ENCODE results near the gene NPDC1.
A peak's percentile ranks its signal among the peaks of the same experiment; 100 is the strongest.

Gene NPDC1

DNA sequence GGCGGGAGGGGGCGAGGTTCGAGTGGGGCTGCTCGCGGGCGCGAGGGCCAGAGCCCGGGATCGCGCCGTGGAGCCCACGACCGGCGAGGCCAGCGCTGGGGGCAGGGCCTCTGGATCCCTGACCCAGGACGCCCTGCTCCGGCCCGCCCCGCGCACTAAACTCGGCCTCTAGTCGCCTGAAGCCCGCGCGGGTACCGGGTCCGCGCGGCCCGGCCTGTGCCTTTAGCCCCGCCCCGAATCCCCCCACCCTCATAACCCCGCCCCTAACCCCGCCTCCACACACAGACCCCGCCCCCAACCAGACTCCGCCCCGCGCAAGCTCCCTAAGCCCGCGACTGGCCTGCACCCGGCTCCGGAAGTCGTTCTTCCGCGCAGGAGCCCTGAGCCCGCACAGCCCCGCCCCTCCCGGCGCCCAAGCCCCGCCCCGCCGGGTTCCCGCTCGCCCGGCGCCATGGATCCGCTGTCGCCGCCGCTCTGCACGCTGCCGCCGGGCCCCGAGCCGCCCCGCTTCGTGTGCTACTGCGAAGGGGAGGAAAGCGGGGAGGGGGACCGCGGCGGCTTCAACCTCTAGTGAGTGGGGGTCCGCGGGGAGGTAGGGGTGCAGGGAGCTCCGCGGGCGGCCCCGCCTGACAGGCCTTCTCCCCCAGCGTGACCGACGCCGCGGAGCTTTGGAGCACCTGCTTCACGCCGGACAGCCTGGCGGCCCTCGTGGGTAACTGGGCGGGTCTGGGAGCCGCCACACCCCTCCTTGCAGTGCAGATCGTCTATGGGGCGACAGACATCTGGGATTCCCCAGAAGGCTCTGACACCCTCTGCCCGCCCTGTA lies 53.8 kb downstream of the NPDC1 start, which contains the start of gene PAXX:
TSS of gene PAXX (plus strand) at position 430 of the 826 bp plus-strand sequence. CDS start at position 452, 22 bp downstream.
- Histone ChIP-seq H3K36me3 (ENCODE audit: insufficient read depth, low read length) (peaks cover 5% of the 10 kb centered on the region; the same call in 1 of the 2 replicates), H3K27ac (peak within 1 kb of the TSS; percentile 60; the same call in 1 of the 2 replicates), H3K9ac (ENCODE audit: insufficient read length) (peak within 1 kb of the TSS; percentile 91), H3K4me3 (peak within 1 kb of the TSS; percentile 97), H3K9me3 (ENCODE audit: low read depth, low read length) (no peaks in the 10 kb centered on the region)
- DNase-seq (ENCODE audit: low read depth, low spot score), result peak; percentile 20
- no peak for TF ChIP-seq FOXP2 (optimal IDR thresholded peaks at IDR 0.05; ENCODE audit: control extremely low read depth, extremely low read length, insufficient read depth)
- peak; percentile 75; the same call in 1 of the 2 replicates for TF ChIP-seq POLR2AphosphoS5 (IDR thresholded peaks at IDR 0.05; ENCODE audit: borderline replicate concordance, low read depth, low read length)
- no peak for TF ChIP-seq EZH2 (IDR thresholded peaks at IDR 0.05)

DNA sequence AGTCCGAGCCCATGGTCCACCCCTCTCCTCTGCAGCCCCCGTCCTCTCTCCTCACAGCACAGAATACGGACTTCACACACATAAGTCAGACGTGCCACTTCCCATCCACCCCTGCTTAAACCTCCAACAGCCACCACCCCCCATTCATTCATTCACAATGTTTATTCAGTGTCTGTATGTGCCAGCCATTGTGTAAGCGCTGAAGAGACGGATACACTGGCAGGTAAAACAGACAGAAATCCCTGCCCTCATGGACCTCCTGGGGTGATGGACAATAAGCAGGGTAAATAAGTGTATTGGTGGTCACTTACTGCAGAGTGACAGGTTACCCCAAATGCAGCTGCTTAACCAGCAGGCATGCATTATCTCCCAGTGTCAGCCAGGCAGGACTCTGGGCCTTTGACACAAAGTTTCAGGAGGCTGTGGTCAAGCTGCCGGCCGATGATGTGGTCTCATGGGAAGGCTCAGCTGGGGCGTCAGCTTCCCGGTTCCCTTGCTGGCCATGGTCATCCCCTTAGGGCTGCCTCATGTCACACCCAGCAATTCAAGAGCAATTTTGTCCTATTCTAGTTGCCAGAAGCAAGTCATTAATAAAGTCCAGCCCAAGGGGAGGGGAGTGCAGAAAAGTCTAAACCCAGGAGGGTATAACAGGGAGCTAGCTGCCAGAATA lies 55.6 kb downstream of the NPDC1 start:
- TF ChIP-seq EZH2 (IDR thresholded peaks at IDR 0.05), result no peak
- TF ChIP-seq POLR2AphosphoS5 (IDR thresholded peaks at IDR 0.05; ENCODE audit: borderline replicate concordance, low read depth, low read length), result no peak
- TF ChIP-seq FOXP2 (optimal IDR thresholded peaks at IDR 0.05; ENCODE audit: control extremely low read depth, extremely low read length, insufficient read depth), result no peak
- no peaks in the 10 kb centered on the region for H3K9me3 ChIP-seq (ENCODE audit: low read depth, low read length)
- no peak overlapping the region for H3K4me3 ChIP-seq
- peaks cover 5% of the 10 kb centered on the region; the same call in 1 of the 2 replicates for H3K36me3 ChIP-seq (ENCODE audit: insufficient read depth, low read length)
- DNase-seq (ENCODE audit: low read depth, low spot score), result no peak
- no peak overlapping the region for H3K9ac ChIP-seq (ENCODE audit: insufficient read length)
- H3K27ac ChIP-seq, result peak overlapping the region; percentile 46; the same call in 1 of the 2 replicates

Measured in SK-N-MC (cell line).